ENCODE results near the gene CPXM2.

DNA sequence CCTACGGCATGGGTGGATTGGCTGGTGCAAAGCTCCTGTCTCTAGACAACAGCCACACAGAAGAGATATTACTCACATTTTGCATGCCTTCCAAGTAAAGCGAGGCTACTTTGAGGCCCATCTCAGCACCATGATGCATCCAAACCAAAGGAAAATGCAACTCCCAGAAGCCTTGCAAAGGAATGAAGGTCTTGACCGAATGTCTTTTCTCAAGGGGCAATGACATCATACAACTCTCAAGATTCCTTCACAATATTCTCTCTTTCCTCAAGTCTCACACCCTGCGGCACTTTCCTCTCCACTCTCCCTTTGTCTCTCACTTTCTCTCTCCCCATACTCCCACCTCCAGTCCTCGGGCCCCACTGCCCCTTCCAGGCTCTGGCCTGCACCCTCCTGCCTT, 44.8 kb upstream of the CPXM2 start:
- TF ChIP-seq CTCF (IDR thresholded peaks at IDR 0.05) (no peak), POLR2A (IDR thresholded peaks at IDR 0.05) (no peak)

Data from uterus (tissue), 2 donors.